ENCODE measurements around the gene ANGPTL7.

Gene ANGPTL7

GRCh38 chr1:11204396-11205190, 15.4 kb downstream of the ANGPTL7 start:
- DNase-seq (ENCODE audit: low read depth): no peak

GRCh38 chr1:11207898-11208611, 18.9 kb downstream of the ANGPTL7 start:
- DNase-seq (ENCODE audit: low read depth): no peak

GRCh38 chr1:11211461-11211860, 22.3 kb downstream of the ANGPTL7 start:
- no peak for DNase-seq (ENCODE audit: low read depth)

GRCh38 chr1:11211925-11212587, 22.9 kb downstream of the ANGPTL7 start:
- no peak for DNase-seq (ENCODE audit: low read depth)

GRCh38 chr1:11214698-11215380, 25.7 kb downstream of the ANGPTL7 start:
- DNase-seq (ENCODE audit: low read depth): no peak

- no peak for DNase-seq (ENCODE audit: low read depth)
Observed at GRCh38 chr1:11215381-11216005, 26.3 kb downstream of the ANGPTL7 start.

GRCh38 chr1:11216074-11216473, 26.9 kb downstream of the ANGPTL7 start:
- DNase-seq (ENCODE audit: low read depth): no peak

GRCh38 chr1:11227106-11228077, 38.2 kb downstream of the ANGPTL7 start:
- DNase-seq (ENCODE audit: low read depth): no peak

GRCh38 chr1:11229203-11229602, 40.0 kb downstream of the ANGPTL7 start:
- DNase-seq (ENCODE audit: low read depth): no peak

GRCh38 chr1:11233208-11233607, 44.1 kb downstream of the ANGPTL7 start:
- no peak for DNase-seq (ENCODE audit: low read depth)

GRCh38 chr1:11237356-11237755, 48.2 kb downstream of the ANGPTL7 start:
- DNase-seq (ENCODE audit: low read depth): no peak

GRCh38 chr1:11238311-11238710, 49.2 kb downstream of the ANGPTL7 start:
- DNase-seq (ENCODE audit: low read depth): no peak

GRCh38 chr1:11245248-11245647, 56.1 kb downstream of the ANGPTL7 start:
- no peak for DNase-seq (ENCODE audit: low read depth)
